ENCODE measurements around the gene FANK1. TPM values are rescaled to one million over a fixed set of nuclear protein-coding genes. Genes with fewer than 3 reads are reported as not detected.
"Not testable (repeated sequence)": the region's sequence is repeated elsewhere in the genome, so short reads cannot be mapped to it uniquely, and the experiment has no call there.

Gene FANK1
- total and polyA plus RNA-seq, 2 donors: 2.5 to 14.1 TPM

DNA sequence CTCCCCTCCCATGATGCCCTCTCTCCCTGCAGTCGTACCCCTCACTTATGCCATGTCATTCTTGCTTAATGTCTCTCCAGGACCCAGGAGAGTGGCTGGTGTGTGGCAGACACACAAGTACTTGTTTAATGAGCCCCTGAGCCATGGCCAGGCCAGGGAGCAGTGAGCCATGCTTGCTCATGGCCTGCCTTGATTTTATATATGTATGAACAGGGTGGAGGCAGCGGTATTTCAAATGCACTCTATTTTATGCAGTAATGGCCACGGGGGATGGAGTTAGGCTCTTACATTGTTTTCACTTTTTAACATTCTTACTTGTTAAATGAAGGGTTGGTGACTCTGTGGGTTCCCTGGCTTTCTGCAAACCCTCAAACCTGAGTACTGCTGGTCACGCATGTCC lies 144.8 kb downstream of the FANK1 start:
- H3K9me3 ChIP-seq (ENCODE audit: control insufficient read depth in 2 of 2, insufficient read depth in 1 of 2, low read length in 1 of 2): no peaks in the 10 kb centered on the region
- H3K27me3 ChIP-seq (ENCODE audit: control insufficient read depth in 2 of 2, insufficient read depth in 1 of 2, low read length in 1 of 2): no peaks in the 10 kb centered on the region
- 94% methylated on average over 4 of the region's 4 CpGs for WGBS
- no peak for DNase-seq (ENCODE audit: low read depth in 6 of 9, low spot score in 9 of 9)
- no peak overlapping the region for H3K4me3 ChIP-seq (ENCODE audit: low read length in 2 of 2)
- no peak overlapping the region for H3K27ac ChIP-seq (ENCODE audit: low read depth in 1 of 2, low read length in 1 of 2)
- H3K4me1 ChIP-seq (ENCODE audit: control insufficient read depth in 2 of 2, insufficient read depth in 2 of 2, low read length in 2 of 2): peaks cover 0 to 11% of the 10 kb centered on the region in 2 donors
- H3K36me3 ChIP-seq (ENCODE audit: control insufficient read depth in 2 of 2, insufficient read depth in 2 of 2, low read length in 1 of 2): no peaks in the 10 kb centered on the region

DNA sequence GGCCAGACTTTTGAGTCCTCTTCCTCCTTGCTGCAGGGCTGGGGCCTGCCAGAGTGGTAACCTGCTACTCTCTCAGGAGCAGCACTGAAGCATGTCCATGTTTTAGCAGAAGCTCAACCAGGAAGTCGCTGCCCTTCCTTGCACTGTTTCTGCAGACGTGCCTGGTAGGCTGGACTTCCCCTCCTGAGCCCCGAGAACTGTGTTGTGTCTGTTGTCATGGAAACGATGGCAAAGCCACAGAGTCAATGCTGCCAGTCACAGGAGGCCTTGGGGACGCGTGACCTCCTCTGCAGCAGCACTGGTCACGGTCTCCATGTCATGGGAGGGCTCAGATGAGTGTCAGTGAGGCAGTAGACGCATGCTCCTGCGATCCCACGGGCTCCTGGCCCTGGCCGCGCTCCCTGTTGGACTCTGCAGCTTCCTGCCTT lies 145.5 kb downstream of the FANK1 start:
- peak; percentile 10 to 87 (median 54) for DNase-seq (ENCODE audit: low read depth in 6 of 9, low spot score in 9 of 9)
- peak overlapping the region; percentile 33 to 64 for H3K27ac ChIP-seq (ENCODE audit: low read depth in 1 of 2, low read length in 1 of 2)

DNA sequence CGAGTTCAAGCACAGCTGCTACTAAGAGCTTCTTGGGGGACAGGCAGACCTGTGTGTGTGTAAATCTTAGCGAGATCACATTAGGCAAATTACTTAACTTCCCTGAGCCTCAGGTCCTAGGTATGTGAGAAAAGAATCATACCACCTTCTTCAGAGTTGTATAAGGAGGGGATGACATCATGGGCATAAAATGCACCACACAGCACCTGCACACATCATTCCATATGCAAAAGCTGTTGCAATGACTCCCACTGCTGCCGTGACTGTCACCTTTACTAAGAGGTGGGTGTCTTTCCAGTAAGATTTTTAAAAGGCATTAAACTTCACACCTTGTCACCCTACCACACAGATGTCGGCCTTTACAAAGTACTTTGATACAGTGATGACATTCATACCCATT lies 146.0 kb downstream of the FANK1 start:
- no peak for DNase-seq (ENCODE audit: low read depth in 6 of 9, low spot score in 9 of 9)
- no peak overlapping the region for H3K4me3 ChIP-seq (ENCODE audit: low read length in 2 of 2)
- H3K4me1 ChIP-seq (ENCODE audit: control insufficient read depth in 2 of 2, insufficient read depth in 2 of 2, low read length in 2 of 2): peaks cover 0 to 11% of the 10 kb centered on the region in 2 donors
- no peaks in the 10 kb centered on the region for H3K36me3 ChIP-seq (ENCODE audit: control insufficient read depth in 2 of 2, insufficient read depth in 2 of 2, low read length in 1 of 2)
- WGBS: 77% methylated on average over 4 of the region's 4 CpGs
- H3K9me3 ChIP-seq (ENCODE audit: control insufficient read depth in 2 of 2, insufficient read depth in 1 of 2, low read length in 1 of 2): no peaks in the 10 kb centered on the region
- H3K27ac ChIP-seq (ENCODE audit: low read depth in 1 of 2, low read length in 1 of 2): peak overlapping the region; percentile 25 to 64
- no peaks in the 10 kb centered on the region for H3K27me3 ChIP-seq (ENCODE audit: control insufficient read depth in 2 of 2, insufficient read depth in 1 of 2, low read length in 1 of 2)

More for the DNA sequence above, 145.5 kb downstream of the FANK1 start:
- Histone ChIP-seq H3K36me3 (ENCODE audit: control insufficient read depth in 2 of 2, insufficient read depth in 2 of 2, low read length in 1 of 2) (no peaks in the 10 kb centered on the region), H3K4me1 (ENCODE audit: control insufficient read depth in 2 of 2, insufficient read depth in 2 of 2, low read length in 2 of 2) (peaks cover 0 to 11% of the 10 kb centered on the region in 2 donors), H3K9me3 (ENCODE audit: control insufficient read depth in 2 of 2, insufficient read depth in 1 of 2, low read length in 1 of 2) (no peaks in the 10 kb centered on the region), H3K27me3 (ENCODE audit: control insufficient read depth in 2 of 2, insufficient read depth in 1 of 2, low read length in 1 of 2) (no peaks in the 10 kb centered on the region), H3K4me3 (ENCODE audit: low read length in 2 of 2) (no peak overlapping the region)
- WGBS: 13% methylated on average over 12 of the region's 12 CpGs

DNA sequence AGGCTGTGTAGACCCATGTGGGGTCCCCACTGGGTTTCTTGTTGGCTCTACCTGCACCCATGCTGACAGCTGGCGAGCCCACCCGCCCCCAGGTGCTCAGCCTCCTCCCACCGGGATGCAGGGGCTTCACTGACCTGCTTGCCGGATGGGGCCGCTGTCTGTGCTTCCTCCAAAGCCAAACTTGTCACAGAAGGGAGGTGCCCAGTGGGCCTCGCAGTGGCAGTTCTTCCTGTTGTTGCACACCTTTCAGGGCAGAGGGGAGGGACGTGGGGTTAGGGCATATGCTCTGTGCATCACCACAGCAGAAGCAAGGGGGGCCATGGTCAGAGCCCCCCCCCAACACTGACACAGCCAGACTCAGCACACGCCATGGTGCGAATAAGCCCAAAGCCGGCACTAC lies 146.5 kb downstream of the FANK1 start:
- 93% methylated on average over 10 of the region's 10 CpGs for WGBS
- Histone ChIP-seq H3K36me3 (ENCODE audit: control insufficient read depth in 2 of 2, insufficient read depth in 2 of 2, low read length in 1 of 2) (no peaks in the 10 kb centered on the region), H3K9me3 (ENCODE audit: control insufficient read depth in 2 of 2, insufficient read depth in 1 of 2, low read length in 1 of 2) (no peaks in the 10 kb centered on the region), H3K4me3 (ENCODE audit: low read length in 2 of 2) (no peak overlapping the region), H3K4me1 (ENCODE audit: control insufficient read depth in 2 of 2, insufficient read depth in 2 of 2, low read length in 2 of 2) (peaks cover 0 to 11% of the 10 kb centered on the region in 2 donors), H3K27me3 (ENCODE audit: control insufficient read depth in 2 of 2, insufficient read depth in 1 of 2, low read length in 1 of 2) (no peaks in the 10 kb centered on the region), H3K27ac (ENCODE audit: low read depth in 1 of 2, low read length in 1 of 2) (no peak overlapping the region)
- DNase-seq (ENCODE audit: low read depth in 6 of 9, low spot score in 9 of 9): no peak

DNA sequence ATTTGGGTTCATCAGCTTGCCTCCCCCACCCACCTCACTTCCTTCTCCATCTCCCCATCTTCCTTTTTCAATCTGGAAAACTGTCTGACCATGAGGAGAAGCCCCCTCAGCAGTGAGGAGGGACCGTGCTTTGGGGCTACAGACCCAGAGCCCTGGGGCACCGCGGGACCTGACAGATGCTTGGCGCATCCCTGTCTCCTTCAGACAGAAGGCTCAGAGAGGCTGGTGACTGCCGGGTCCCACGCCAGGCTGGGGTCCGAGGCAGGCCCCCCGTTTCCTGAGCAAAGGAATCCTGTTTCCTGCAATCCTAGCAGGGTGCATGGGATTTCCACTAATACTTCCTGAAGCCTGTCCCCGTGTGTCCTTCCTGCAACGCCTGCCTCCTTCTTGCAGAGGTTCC lies 147.0 kb downstream of the FANK1 start:
- H3K4me1 ChIP-seq (ENCODE audit: control insufficient read depth in 2 of 2, insufficient read depth in 2 of 2, low read length in 2 of 2): peaks cover 0 to 11% of the 10 kb centered on the region in 2 donors
- WGBS: 88% methylated on average over 10 of the region's 10 CpGs
- no peak overlapping the region for H3K4me3 ChIP-seq (ENCODE audit: low read length in 2 of 2)
- no peak for DNase-seq (ENCODE audit: low read depth in 6 of 9, low spot score in 9 of 9)
- no peaks in the 10 kb centered on the region for H3K36me3 ChIP-seq (ENCODE audit: control insufficient read depth in 2 of 2, insufficient read depth in 2 of 2, low read length in 1 of 2)
- H3K27ac ChIP-seq (ENCODE audit: low read depth in 1 of 2, low read length in 1 of 2): no peak overlapping the region
- no peaks in the 10 kb centered on the region for H3K9me3 ChIP-seq (ENCODE audit: control insufficient read depth in 2 of 2, insufficient read depth in 1 of 2, low read length in 1 of 2)
- no peaks in the 10 kb centered on the region for H3K27me3 ChIP-seq (ENCODE audit: control insufficient read depth in 2 of 2, insufficient read depth in 1 of 2, low read length in 1 of 2)

DNA sequence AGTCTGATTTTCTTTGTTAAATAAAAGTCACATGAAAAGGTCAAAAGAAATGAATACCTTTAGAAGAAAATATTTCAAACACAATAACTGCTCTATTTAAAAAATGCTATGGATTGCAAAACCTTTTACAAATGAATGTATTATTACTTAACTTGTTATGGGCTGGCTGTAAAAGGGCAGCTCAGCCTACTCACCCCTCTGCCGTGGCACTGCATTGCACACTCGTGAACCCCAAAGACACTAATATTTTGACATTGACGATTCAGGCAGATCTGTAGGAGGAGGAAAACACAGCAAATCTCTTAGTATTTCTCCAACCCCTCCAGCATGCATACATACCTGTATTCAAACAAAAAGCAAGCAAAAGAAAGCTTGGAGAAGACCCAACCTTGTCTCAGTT lies 149.5 kb downstream of the FANK1 start:
- 97% methylated on average over 3 of the region's 3 CpGs for WGBS

DNA sequence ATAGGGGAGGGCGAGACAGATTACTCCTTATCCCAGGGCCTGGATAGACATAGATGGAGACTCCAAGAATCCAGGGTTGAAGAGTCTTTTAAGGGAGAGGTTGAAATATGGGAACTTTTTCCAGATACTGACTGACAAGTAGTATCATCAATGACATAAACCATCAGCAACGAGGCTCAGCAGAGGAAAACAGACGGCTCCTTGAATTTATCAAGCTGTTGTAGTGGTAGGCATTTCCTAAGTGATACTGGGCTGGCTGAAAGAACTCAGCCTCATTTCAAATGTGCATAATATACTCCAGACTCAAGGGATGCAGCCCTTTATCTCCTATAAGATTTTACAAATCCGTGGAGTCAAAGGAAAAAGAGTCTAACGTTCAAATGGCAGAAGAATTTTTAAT lies 150.5 kb downstream of the FANK1 start:
- Histone ChIP-seq H3K36me3 (ENCODE audit: control insufficient read depth in 2 of 2, insufficient read depth in 2 of 2, low read length in 1 of 2) (no peaks in the 10 kb centered on the region), H3K4me1 (ENCODE audit: control insufficient read depth in 2 of 2, insufficient read depth in 2 of 2, low read length in 2 of 2) (peaks cover 0 to 4% of the 10 kb centered on the region in 2 donors), H3K4me3 (ENCODE audit: low read length in 2 of 2) (no peak overlapping the region), H3K27ac (ENCODE audit: low read depth in 1 of 2, low read length in 1 of 2) (no peak overlapping the region), H3K9me3 (ENCODE audit: control insufficient read depth in 2 of 2, insufficient read depth in 1 of 2, low read length in 1 of 2) (no peaks in the 10 kb centered on the region), H3K27me3 (ENCODE audit: control insufficient read depth in 2 of 2, insufficient read depth in 1 of 2, low read length in 1 of 2) (no peaks in the 10 kb centered on the region)
- 85% methylated on average over 5 of the region's 5 CpGs for whole genome bisulfite sequencing
- DNase-seq (ENCODE audit: low read depth in 6 of 9, low spot score in 9 of 9): no peak

More for the DNA sequence above, 149.5 kb downstream of the FANK1 start:
- Histone ChIP-seq H3K36me3 (ENCODE audit: control insufficient read depth in 2 of 2, insufficient read depth in 2 of 2, low read length in 1 of 2) (no peaks in the 10 kb centered on the region), H3K27ac (ENCODE audit: low read depth in 1 of 2, low read length in 1 of 2) (no peak overlapping the region), H3K27me3 (ENCODE audit: control insufficient read depth in 2 of 2, insufficient read depth in 1 of 2, low read length in 1 of 2) (no peaks in the 10 kb centered on the region), H3K9me3 (ENCODE audit: control insufficient read depth in 2 of 2, insufficient read depth in 1 of 2, low read length in 1 of 2) (no peaks in the 10 kb centered on the region), H3K4me3 (ENCODE audit: low read length in 2 of 2) (no peak overlapping the region), H3K4me1 (ENCODE audit: control insufficient read depth in 2 of 2, insufficient read depth in 2 of 2, low read length in 2 of 2) (peaks cover 0 to 11% of the 10 kb centered on the region in 2 donors)
- DNase-seq (ENCODE audit: low read depth in 6 of 9, low spot score in 9 of 9): no peak

DNA sequence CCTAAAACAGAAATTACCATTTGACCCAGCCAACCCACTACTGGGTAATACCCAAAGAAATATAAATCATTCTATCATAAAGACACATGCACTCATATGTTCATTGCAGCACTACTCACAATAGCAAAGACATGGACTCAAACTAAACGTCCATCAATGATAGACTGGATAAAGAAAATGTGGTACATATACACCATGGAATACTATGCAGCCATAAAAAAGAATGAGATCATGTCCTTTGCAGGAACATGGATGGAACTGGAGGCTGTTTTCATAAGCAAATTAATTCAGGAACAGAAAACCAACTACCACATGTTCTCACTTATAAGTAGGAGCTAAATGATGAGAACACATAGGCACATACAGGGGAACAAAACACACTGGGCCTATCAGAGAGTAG lies 151.4 kb downstream of the FANK1 start:
- H3K27me3 ChIP-seq (ENCODE audit: control insufficient read depth in 2 of 2, insufficient read depth in 1 of 2, low read length in 1 of 2); H3K36me3 ChIP-seq (ENCODE audit: control insufficient read depth in 2 of 2, insufficient read depth in 2 of 2, low read length in 1 of 2); H3K4me1 ChIP-seq (ENCODE audit: control insufficient read depth in 2 of 2, insufficient read depth in 2 of 2, low read length in 2 of 2); DNase-seq (ENCODE audit: low read depth in 6 of 9, low spot score in 9 of 9); H3K4me3 ChIP-seq (ENCODE audit: low read length in 2 of 2); H3K9me3 ChIP-seq (ENCODE audit: control insufficient read depth in 2 of 2, insufficient read depth in 1 of 2, low read length in 1 of 2); H3K27ac ChIP-seq (ENCODE audit: low read depth in 1 of 2, low read length in 1 of 2): not testable (repeated sequence)
- 86% methylated on average over 1 of the region's 1 CpG for whole genome bisulfite sequencing

DNA sequence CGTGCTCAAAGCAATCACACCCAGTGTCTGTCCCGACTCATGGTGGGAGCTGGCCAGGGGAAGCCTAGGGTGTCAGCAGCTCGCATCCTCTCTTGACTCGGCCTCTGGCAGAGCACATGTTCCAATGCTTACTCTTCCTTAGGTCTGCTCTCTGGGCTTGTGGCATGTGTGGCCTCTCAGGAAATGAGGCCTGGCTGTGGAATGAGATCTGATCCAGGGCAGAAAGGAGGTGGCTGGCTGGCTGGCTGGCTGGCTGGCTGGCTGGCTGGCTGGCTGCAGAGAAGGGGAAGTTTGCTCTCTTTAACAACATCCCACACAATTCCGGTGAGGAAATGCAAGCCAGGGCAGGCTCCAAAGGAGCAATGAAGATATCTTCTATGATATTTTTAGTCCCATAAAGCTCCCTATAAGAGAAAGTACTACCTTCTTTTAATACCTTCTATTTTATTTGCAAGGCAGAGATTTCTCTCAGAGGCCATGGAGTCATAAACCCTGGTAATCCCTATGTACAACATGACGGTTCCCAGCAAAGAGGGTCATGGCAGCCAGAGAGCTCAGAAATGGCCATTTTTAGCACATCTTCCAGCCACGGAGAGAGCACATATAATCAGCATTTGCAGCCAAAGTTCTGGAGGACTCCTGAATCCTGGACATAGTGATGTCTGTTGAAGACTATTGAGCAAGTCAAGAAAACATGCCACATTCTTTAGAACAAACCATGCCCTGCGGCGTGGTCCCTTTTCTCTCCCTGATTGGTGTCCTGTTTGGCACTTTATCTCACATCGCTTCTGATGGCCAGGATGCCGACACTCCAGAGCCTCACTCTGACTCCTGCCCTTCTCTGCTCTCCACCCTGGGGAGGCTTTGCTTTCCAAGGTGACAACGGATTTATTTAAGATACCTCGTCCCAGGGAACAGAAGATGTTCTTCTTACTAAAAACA lies 153.7 kb downstream of the FANK1 start:
- 59% methylated on average over 13 of the region's 13 CpGs for WGBS
- H3K27me3 ChIP-seq (ENCODE audit: control insufficient read depth in 2 of 2, insufficient read depth in 1 of 2, low read length in 1 of 2): no peaks in the 10 kb centered on the region
- no peaks in the 10 kb centered on the region for H3K9me3 ChIP-seq (ENCODE audit: control insufficient read depth in 2 of 2, insufficient read depth in 1 of 2, low read length in 1 of 2)
- no peaks in the 10 kb centered on the region for H3K36me3 ChIP-seq (ENCODE audit: control insufficient read depth in 2 of 2, insufficient read depth in 2 of 2, low read length in 1 of 2)
- peak overlapping the region in 1 of 2 donors; percentile 8 for H3K27ac ChIP-seq (ENCODE audit: low read depth in 1 of 2, low read length in 1 of 2)
- no peak for DNase-seq (ENCODE audit: low read depth in 6 of 9, low spot score in 9 of 9)
- H3K4me1 ChIP-seq (ENCODE audit: control insufficient read depth in 2 of 2, insufficient read depth in 2 of 2, low read length in 2 of 2): no peaks in the 10 kb centered on the region
- no peak overlapping the region for H3K4me3 ChIP-seq (ENCODE audit: low read length in 2 of 2)
